Spleen (tissue), 11 donors: ENCODE results near the gene VWA3A. TPM values are rescaled to one million over a fixed set of nuclear protein-coding genes. Genes with fewer than 3 reads are reported as not detected.

Experiments
- DNase-seq: peaks from one replicate; pipeline ENCODE4 v3.0.0-alpha.2; 2020
- H3K27ac ChIP-seq, 8 donors: fragments of 200-600 bp; sonication (generic) in 7 of 8; 1 replicate in 4 of 8; 2 replicates in 4 of 8; pipeline versions ENCODE4 v1.5.0 to v1.8.0; 2016 to 2021; ENCODE audit warnings: inconsistent platforms in 4 of 8, mild to moderate bottlenecking in 4 of 8, moderate library complexity in 1 of 8
- H3K27me3 ChIP-seq, 7 donors: fragments of 200-600 bp; sonication (generic) in 6 of 7; replicated peaks in 1 of 7; 1 replicate in 4 of 7; 2 replicates in 3 of 7; pipeline versions ENCODE4 v1.5.0 to v1.8.0; 2016 to 2021; ENCODE audit warnings: inconsistent platforms in 3 of 7, mild to moderate bottlenecking in 1 of 7
- H3K36me3 ChIP-seq, 6 donors: fragments of 200-600 bp; sonication (generic) in 5 of 6; 1 replicate in 4 of 6; 2 replicates in 2 of 6; pipeline versions ENCODE4 v1.5.0 to v1.8.0; 2016 to 2021; ENCODE audit warnings: inconsistent platforms in 2 of 6
- H3K4me1 ChIP-seq, 6 donors: fragments of 200-600 bp; sonication (generic) in 5 of 6; 1 replicate in 3 of 6; 2 replicates in 3 of 6; pipeline versions ENCODE4 v1.5.0 to v1.8.0; 2016 to 2021; ENCODE audit warnings: inconsistent platforms in 3 of 6
- H3K4me3 ChIP-seq, 8 donors: fragments of 200-600 bp; sonication (generic) in 7 of 8; 1 replicate in 4 of 8; 2 replicates in 4 of 8; pipeline versions ENCODE4 v1.5.0 to v1.8.0; 2016 to 2021; ENCODE audit warnings: inconsistent platforms in 4 of 8, mild to moderate bottlenecking in 4 of 8, moderate library complexity in 2 of 8
- H3K9me3 ChIP-seq, 8 donors: fragments of 200-600 bp; sonication (generic) in 7 of 8; 1 replicate in 4 of 8; 2 replicates in 4 of 8; pipeline versions ENCODE4 v1.5.0 to v1.8.0; 2016 to 2021; ENCODE audit warnings: inconsistent platforms in 4 of 8
- POLR2A ChIP-seq, 3 donors: fragments of 450-650 bp; IDR thresholded peaks; one replicate each; pipeline ENCODE4 v1.5.1; 2017; ENCODE audit warnings: antibody characterized with exemption in 3 of 3, mild to moderate bottlenecking in 1 of 3
- POLR2AphosphoS5 ChIP-seq, 3 donors: sonication (generic); formaldehyde crosslinking; IDR thresholded peaks; one replicate each; pipeline ENCODE4 v1.5.1; 2017; ENCODE audit warnings: antibody characterized with exemption in 3 of 3
- WGBS, 5 donors: extraction: QIAGEN DNeasy Blood & Tissue Kit in 3 of 5; methylation state at CpG; one replicate each; pipeline versions ENCODE4 v1.1.5 to v1.1.7; 2013 to 2018; 5-methylcytosine and 5-hydroxymethylcytosine counted together
- intact Hi-C: fragments of 100-400 bp; cut with DNase I; formaldehyde crosslinking; loops from one replicate; pipeline ENCODE4 v1.15.0; 2023; ENCODE audit warnings: low total_unique reads
- polyA plus RNA-seq, 3 donors: library from polyadenylated mRNA; stranded (reverse); fragments of 200-250 nt; gene quantifications; one replicate each; pipeline ENCODE4 v1.2.1, GENCODE V29; 2013
- total RNA-seq, 7 donors: library from RNA; depleted of rRNA in 3 of 7; stranded (reverse); fragments of >200 nt in 3 of 7; fragmentation: NEBNext Ultra II Directional in 4 of 7; extraction: Animal tissue kit (Norgen Biotek cat#: 25700) in 4 of 7; gene quantifications; one replicate each; pipeline versions ENCODE4 v1.1.0 to v1.2.1, GENCODE V29; 2016 to 2021
- TF ChIP-seq, protein P1 (sequence below), 11 experiments: fragments of 200-600 bp in 7 of 11; fragments of 450-650 bp in 4 of 11; sonication (generic) in 4 of 11; IDR thresholded peaks in 8 of 11; conservative IDR thresholded peaks in 3 of 11; 1 replicate in 7 of 11; 2 replicates in 4 of 11; pipeline versions ENCODE4 v1.4.0 to v1.8.0; 2016 to 2021; ENCODE audit warnings: antibody characterized with exemption in 11 of 11, inconsistent platforms in 4 of 11, mild to moderate bottlenecking in 1 of 11
- donor health status: healthy with polysubstance abuse.
- donor health status: DM: no; HTN: no; CAD: no; lungs with moderate emphysema.
- donor health status: DM: no; HTN: no; CAD: no.
- donor health status: Bipolar disorder and iron deficiency.
- donor health status: healthy.
- donor health status: DM: no; HTN: no; CAD: no.
- donor health status: DM: yes; HTN: yes; CAD: no.

VWA3A gene
- total and polyA plus RNA-seq, 10 donors, result 0.08 to 2.1 (median 0.30) TPM; not detected in 2

DNA sequence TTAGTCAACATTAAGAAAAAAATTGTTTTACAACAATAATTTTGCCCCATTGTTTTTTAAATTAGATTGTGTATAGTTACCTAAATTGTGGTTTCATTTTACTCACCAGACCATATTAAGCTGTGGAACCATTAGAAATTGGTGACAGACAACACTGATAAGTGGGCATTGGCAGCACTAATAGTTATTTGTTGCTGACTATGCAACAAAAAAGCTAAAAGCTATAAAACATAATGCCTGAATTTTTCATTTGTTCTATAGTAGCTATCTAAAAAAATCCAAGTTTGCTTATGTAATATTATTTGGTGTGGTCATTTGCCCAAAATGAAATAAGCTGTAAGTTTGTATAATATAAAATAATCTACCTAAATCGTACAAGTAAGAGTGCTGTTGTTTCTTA is 13.7 kb upstream of the VWA3A start:
- H3K4me1 ChIP-seq, result peaks cover 0 to 9% (median 0%) of the 10 kb centered on the region in 6 donors
- TF ChIP-seq, protein P1, sequence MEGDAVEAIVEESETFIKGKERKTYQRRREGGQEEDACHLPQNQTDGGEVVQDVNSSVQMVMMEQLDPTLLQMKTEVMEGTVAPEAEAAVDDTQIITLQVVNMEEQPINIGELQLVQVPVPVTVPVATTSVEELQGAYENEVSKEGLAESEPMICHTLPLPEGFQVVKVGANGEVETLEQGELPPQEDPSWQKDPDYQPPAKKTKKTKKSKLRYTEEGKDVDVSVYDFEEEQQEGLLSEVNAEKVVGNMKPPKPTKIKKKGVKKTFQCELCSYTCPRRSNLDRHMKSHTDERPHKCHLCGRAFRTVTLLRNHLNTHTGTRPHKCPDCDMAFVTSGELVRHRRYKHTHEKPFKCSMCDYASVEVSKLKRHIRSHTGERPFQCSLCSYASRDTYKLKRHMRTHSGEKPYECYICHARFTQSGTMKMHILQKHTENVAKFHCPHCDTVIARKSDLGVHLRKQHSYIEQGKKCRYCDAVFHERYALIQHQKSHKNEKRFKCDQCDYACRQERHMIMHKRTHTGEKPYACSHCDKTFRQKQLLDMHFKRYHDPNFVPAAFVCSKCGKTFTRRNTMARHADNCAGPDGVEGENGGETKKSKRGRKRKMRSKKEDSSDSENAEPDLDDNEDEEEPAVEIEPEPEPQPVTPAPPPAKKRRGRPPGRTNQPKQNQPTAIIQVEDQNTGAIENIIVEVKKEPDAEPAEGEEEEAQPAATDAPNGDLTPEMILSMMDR (IDR thresholded peaks at IDR 0.05 in 8 of 11, conservative IDR thresholded peaks at IDR 0.05 in 3 of 11), result no peak
- TF ChIP-seq POLR2AphosphoS5 (IDR thresholded peaks at IDR 0.05) (no peak), POLR2A (IDR thresholded peaks at IDR 0.05) (no peak)
- WGBS, 5 donors, result 91 to 98% (median 96%) methylated on average over 1 of the region's 1 CpG
- peaks cover 0 to 53% (median 4%) of the 10 kb centered on the region in 6 donors for H3K36me3 ChIP-seq
- H3K4me3 ChIP-seq, result no peak overlapping the region
- no peaks in the 10 kb centered on the region for H3K9me3 ChIP-seq
- DNase-seq, result no peak
- H3K27ac ChIP-seq, result no peak overlapping the region
- intact Hi-C loops, result loop anchor here (5.0 to 10.0 kb wide), 2 partner anchors 76 to 106 kb away; partner anchors contain the start of gene PDZD9
- H3K27me3 ChIP-seq, result no peaks in the 10 kb centered on the region

DNA sequence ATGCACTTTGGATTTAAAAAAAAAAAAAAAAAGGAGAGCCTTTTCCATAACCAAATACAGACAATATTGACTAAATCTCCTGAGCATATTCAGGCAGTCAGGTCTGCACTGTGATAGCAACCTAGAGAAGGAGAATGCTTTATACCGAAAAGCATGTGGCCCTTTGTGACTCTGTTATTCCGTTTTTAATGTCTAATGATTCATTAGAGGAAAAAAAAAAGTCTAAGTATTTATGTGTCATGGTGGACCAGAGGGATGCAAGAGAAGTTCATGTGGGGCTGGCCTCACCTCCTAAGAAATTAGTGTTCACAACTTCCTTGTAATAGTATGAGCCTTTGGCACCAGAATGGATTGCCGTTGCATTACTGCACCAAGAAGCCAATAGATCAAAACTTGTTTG is 11.3 kb upstream of the VWA3A start:
- DNase-seq, result no peak
- no peak overlapping the region for H3K4me3 ChIP-seq
- TF ChIP-seq POLR2AphosphoS5 (IDR thresholded peaks at IDR 0.05), result no peak
- no peak for TF ChIP-seq POLR2A (IDR thresholded peaks at IDR 0.05)
- TF ChIP-seq, protein P1 (IDR thresholded peaks at IDR 0.05 in 8 of 11, conservative IDR thresholded peaks at IDR 0.05 in 3 of 11), result no peak
- H3K36me3 ChIP-seq, result peaks cover 0 to 62% (median 7%) of the 10 kb centered on the region in 6 donors
- H3K4me1 ChIP-seq, result peaks cover 0 to 9% (median 0%) of the 10 kb centered on the region in 6 donors
- no peaks in the 10 kb centered on the region for H3K27me3 ChIP-seq
- no peak overlapping the region for H3K27ac ChIP-seq
- intact Hi-C loops, result no loop called here
- 91 to 96% (median 94%) methylated on average over 3 of the region's 3 CpGs for WGBS, 5 donors
- no peaks in the 10 kb centered on the region for H3K9me3 ChIP-seq

DNA sequence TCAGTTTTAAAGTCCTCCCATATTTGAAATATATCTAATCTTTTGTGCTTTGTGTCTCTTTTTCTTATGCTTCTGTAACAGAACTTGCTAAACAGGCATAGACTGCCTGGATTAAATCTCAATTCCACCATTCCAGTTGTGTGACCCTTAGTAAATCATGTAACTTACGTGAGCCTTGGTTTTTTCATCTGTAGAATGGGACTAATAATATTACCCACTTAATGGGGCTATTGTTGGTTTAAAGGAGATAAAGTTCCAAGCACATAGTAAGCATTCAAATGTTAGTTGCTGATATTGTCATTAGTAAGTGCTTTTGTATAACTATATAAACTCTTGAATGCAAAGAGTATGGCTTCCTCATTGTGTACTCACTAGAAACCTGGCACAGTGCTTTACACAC is 5.9 kb upstream of the VWA3A start:
- 94 to 100% (median 98%) methylated on average over 1 of the region's 1 CpG for WGBS, 5 donors
- no peaks in the 10 kb centered on the region for H3K9me3 ChIP-seq
- no peak overlapping the region for H3K4me3 ChIP-seq
- intact Hi-C loops, result no loop called here
- TF ChIP-seq POLR2AphosphoS5 (IDR thresholded peaks at IDR 0.05) (no peak), POLR2A (IDR thresholded peaks at IDR 0.05) (no peak)
- TF ChIP-seq, protein P1 (IDR thresholded peaks at IDR 0.05 in 8 of 11, conservative IDR thresholded peaks at IDR 0.05 in 3 of 11), result no peak
- DNase-seq, result no peak
- no peaks in the 10 kb centered on the region for H3K27me3 ChIP-seq
- H3K4me1 ChIP-seq, result no peaks in the 10 kb centered on the region
- peaks cover 0 to 49% (median 3%) of the 10 kb centered on the region in 6 donors for H3K36me3 ChIP-seq
- H3K27ac ChIP-seq, result no peak overlapping the region

DNA sequence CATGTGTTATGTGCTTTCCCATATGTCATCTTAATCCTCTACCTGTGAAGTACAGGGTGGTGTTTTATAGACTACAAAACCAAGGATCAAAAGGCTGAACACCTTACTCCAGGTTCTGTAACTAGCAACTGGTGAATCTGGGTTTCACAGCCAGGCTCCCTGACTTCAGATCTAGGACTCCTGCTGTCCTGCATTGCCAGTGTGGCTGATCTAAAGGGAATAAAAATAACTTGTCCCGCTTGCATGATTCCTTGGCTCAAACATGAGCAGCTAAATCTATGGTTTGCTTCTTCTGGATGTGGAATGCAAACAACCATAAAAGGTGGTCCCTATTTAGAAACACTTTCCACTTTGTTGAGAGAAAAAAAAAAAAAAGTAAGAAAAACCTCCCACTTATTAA is 3.7 kb upstream of the VWA3A start:
- TF ChIP-seq POLR2A (IDR thresholded peaks at IDR 0.05) (no peak), POLR2AphosphoS5 (IDR thresholded peaks at IDR 0.05) (no peak)
- TF ChIP-seq, protein P1 (IDR thresholded peaks at IDR 0.05 in 8 of 11, conservative IDR thresholded peaks at IDR 0.05 in 3 of 11), result no peak
- 96 to 100% (median 97%) methylated on average over 1 of the region's 1 CpG for WGBS, 5 donors
- intact Hi-C loops, result no loop called here
- Histone ChIP-seq H3K4me1 (no peaks in the 10 kb centered on the region), H3K9me3 (no peaks in the 10 kb centered on the region), H3K27me3 (no peaks in the 10 kb centered on the region), H3K4me3 (no peak overlapping the region), H3K36me3 (peaks cover 0 to 32% (median 3%) of the 10 kb centered on the region in 6 donors), H3K27ac (no peak overlapping the region)
- no peak for DNase-seq
